ENCODE data around the gene HIF3A. TPM values are rescaled to one million over a fixed set of nuclear protein-coding genes. Genes with fewer than 3 reads are reported as not detected.

The HIF3A gene
- total and polyA plus RNA-seq, 2 experiments from 2014 or later: 122 to 163 TPM

- no peak for DNase-seq (ENCODE audit: low read depth in 1 of 2, low spot score in 1 of 2)
- TF ChIP-seq, protein P1, sequence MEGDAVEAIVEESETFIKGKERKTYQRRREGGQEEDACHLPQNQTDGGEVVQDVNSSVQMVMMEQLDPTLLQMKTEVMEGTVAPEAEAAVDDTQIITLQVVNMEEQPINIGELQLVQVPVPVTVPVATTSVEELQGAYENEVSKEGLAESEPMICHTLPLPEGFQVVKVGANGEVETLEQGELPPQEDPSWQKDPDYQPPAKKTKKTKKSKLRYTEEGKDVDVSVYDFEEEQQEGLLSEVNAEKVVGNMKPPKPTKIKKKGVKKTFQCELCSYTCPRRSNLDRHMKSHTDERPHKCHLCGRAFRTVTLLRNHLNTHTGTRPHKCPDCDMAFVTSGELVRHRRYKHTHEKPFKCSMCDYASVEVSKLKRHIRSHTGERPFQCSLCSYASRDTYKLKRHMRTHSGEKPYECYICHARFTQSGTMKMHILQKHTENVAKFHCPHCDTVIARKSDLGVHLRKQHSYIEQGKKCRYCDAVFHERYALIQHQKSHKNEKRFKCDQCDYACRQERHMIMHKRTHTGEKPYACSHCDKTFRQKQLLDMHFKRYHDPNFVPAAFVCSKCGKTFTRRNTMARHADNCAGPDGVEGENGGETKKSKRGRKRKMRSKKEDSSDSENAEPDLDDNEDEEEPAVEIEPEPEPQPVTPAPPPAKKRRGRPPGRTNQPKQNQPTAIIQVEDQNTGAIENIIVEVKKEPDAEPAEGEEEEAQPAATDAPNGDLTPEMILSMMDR (IDR thresholded peaks at IDR 0.05; ENCODE audit: low read depth, low read length): no peak
- no peaks in the 10 kb centered on the region for H3K9me3 ChIP-seq (ENCODE audit: low read depth)
- no peaks in the 10 kb centered on the region for H3K27me3 ChIP-seq
- H3K36me3 ChIP-seq: no peaks in the 10 kb centered on the region
- no peak overlapping the region for H3K27ac ChIP-seq
- no peaks in the 10 kb centered on the region for H3K4me1 ChIP-seq (ENCODE audit: low read depth)
- no peak overlapping the region for H3K4me3 ChIP-seq
These were observed 5.0 kb upstream of the HIF3A start for GRCh38 chr19:46291829-46292228.

DNA sequence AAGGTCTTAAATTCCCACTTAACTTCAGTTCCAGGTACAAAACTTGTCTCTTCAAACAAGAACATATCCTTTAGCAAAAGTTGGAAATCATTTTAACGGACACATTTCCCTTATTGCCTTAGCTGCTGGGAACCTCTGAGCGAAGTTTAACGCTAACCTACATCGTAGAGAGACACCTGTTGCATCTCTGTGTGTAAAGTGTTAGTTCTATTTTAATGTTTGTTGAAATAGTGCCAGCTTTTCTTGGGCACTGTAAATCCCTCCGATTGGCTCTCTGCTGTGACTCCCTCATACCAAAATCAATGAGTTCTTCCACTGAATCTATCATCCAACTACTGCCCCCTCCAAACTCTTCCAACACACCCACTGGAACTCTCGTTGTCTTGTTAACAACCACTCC lies 2.3 kb upstream of the HIF3A start:
- Histone ChIP-seq H3K4me3 (no peak overlapping the region), H3K27me3 (no peaks in the 10 kb centered on the region), H3K36me3 (no peaks in the 10 kb centered on the region), H3K9me3 (ENCODE audit: low read depth) (no peaks in the 10 kb centered on the region), H3K27ac (no peak overlapping the region), H3K4me1 (ENCODE audit: low read depth) (peaks cover 18% of the 10 kb centered on the region)
- TF ChIP-seq, protein P1 (IDR thresholded peaks at IDR 0.05; ENCODE audit: low read depth, low read length): no peak
- DNase-seq (ENCODE audit: low read depth in 1 of 2, low spot score in 1 of 2): no peak

DNA sequence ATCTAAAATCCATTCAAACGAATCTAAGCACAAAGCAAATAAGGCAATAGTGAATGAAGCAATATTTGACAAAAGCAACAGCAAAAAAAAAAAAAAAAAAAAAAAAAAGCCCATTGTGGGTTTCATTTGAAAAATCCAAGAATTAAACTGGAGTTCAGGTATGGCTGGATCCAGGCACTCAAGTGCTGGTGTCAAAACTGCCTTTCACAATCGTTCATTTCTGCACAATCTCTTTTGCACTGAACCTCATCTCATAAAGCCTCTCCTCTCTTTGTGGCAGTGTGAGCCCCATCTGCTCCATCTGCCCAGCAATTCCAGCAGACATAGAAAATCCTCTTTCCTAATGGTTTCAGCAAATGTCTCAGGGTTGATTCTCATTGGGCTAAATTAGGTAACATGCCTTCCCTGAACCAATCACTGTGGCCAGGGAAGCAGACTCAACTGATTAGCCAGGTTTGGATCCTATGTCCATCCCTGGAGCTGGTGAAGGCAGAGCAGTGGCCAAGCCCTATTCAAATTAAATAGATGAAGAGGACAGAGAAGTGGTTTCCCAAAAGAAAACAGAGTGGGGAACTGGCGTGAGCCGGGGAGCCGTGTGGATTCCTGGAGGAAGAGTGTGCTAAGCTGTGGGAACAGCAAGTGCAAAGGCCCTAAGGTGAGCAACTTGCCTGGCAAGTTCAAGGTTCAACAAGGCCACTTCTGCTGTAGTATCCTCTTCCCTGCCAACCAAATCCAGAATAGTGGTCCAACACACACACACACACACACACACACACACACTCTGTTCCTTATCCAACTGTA lies 1.2 kb upstream of the HIF3A start:
- no peaks in the 10 kb centered on the region for H3K27me3 ChIP-seq
- TF ChIP-seq, protein P1 (IDR thresholded peaks at IDR 0.05; ENCODE audit: low read depth, low read length): no peak
- no peak overlapping the region for H3K4me3 ChIP-seq
- peaks cover 29% of the 10 kb centered on the region for H3K4me1 ChIP-seq (ENCODE audit: low read depth)
- no peaks in the 10 kb centered on the region for H3K36me3 ChIP-seq
- H3K9me3 ChIP-seq (ENCODE audit: low read depth): no peaks in the 10 kb centered on the region
- H3K27ac ChIP-seq: no peak overlapping the region
- no peak for DNase-seq (ENCODE audit: low read depth in 1 of 2, low spot score in 1 of 2)

DNA sequence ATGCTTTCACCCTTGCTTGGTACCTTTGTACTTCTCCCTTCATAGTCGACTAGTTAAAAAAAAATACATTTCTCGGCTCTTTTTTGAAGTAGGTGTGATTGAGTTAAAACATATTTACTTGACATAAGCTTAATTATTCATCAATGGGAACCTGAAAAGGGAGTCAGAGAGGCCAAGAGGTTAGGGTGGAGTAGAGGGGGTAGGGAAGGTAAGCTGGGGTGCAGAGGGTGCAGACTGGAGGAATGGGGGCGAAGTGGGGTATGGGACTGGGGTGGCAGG lies 701 bp upstream of the HIF3A start:
- TF ChIP-seq, protein P1 (IDR thresholded peaks at IDR 0.05; ENCODE audit: low read depth, low read length): no peak
- H3K36me3 ChIP-seq: no peaks in the 10 kb centered on the region
- no peak overlapping the region for H3K27ac ChIP-seq
- no peak for DNase-seq (ENCODE audit: low read depth in 1 of 2, low spot score in 1 of 2)
- no peak overlapping the region for H3K4me3 ChIP-seq
- no peaks in the 10 kb centered on the region for H3K27me3 ChIP-seq
- H3K9me3 ChIP-seq (ENCODE audit: low read depth): no peaks in the 10 kb centered on the region
- H3K4me1 ChIP-seq (ENCODE audit: low read depth): peaks cover 30% of the 10 kb centered on the region

DNA sequence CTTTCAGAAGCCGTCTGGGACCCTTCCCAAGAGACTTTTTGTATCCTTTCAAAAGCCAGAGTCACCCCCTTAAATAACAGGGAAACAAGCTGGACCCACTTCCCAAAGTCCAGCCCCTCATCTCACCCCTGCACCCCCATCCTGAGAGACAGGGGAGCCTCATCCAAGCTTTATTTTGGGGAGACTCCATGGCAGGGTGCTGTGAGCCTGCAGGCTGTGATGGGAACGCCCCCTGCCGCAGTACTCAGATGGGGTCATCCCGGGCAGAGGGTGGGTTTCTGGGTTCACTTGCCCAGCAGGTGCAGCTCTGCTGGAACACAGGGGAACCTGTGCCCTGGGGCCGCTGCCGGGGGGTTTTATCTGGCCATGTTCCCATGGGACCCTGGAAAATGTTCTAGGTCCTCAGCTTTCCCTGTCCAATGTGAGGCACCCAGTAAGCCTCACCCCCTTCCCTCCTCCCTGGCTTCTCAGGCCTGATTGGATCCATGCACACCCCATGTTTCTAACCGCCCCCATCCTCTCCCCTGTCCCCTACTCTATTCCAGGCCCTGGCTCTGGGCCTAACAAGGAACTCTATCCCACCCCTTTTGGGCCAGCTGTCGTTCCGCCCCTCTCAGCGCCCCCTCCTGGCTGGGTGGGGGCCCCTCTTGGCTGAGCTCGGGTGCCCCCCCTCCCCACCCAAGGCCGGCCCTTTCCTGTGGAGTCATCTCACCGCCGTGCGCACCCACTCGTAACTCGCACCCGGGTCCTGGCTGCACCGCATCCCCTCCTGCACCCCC lies 1.0 kb downstream of the HIF3A start:
- peak overlapping the region; percentile 67 for H3K4me3 ChIP-seq
- no peaks in the 10 kb centered on the region for H3K36me3 ChIP-seq
- DNase-seq (ENCODE audit: low read depth in 1 of 2, low spot score in 1 of 2): peak in 1 of 2 donors; percentile 92
- TF ChIP-seq, protein P1 (IDR thresholded peaks at IDR 0.05; ENCODE audit: low read depth, low read length): peak; percentile 28
- H3K9me3 ChIP-seq (ENCODE audit: low read depth): no peaks in the 10 kb centered on the region
- peak overlapping the region; percentile 98 for H3K27ac ChIP-seq
- peaks cover 43% of the 10 kb centered on the region for H3K4me1 ChIP-seq (ENCODE audit: low read depth)
- H3K27me3 ChIP-seq: no peaks in the 10 kb centered on the region

All from cardiac muscle cell (in vitro differentiated cells and primary cell).